Measurements from ENCODE around the gene GIPR. TPM values are rescaled to one million over a fixed set of nuclear protein-coding genes. Genes with fewer than 3 reads are reported as not detected.

GIPR gene
- total and polyA plus RNA-seq, 2 donors (not counting 1 experiment from before 2014, with no cell fraction given): 0.25 TPM; not detected in 1

GRCh38 chr19:45705710-45706415 lies 37.8 kb downstream of the GIPR start:
- TF ChIP-seq EZH2 (IDR thresholded peaks at IDR 0.05; ENCODE audit: low read length, missing control alignments): no peak
- TF ChIP-seq, protein P1, sequence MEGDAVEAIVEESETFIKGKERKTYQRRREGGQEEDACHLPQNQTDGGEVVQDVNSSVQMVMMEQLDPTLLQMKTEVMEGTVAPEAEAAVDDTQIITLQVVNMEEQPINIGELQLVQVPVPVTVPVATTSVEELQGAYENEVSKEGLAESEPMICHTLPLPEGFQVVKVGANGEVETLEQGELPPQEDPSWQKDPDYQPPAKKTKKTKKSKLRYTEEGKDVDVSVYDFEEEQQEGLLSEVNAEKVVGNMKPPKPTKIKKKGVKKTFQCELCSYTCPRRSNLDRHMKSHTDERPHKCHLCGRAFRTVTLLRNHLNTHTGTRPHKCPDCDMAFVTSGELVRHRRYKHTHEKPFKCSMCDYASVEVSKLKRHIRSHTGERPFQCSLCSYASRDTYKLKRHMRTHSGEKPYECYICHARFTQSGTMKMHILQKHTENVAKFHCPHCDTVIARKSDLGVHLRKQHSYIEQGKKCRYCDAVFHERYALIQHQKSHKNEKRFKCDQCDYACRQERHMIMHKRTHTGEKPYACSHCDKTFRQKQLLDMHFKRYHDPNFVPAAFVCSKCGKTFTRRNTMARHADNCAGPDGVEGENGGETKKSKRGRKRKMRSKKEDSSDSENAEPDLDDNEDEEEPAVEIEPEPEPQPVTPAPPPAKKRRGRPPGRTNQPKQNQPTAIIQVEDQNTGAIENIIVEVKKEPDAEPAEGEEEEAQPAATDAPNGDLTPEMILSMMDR (conservative IDR thresholded peaks at IDR 0.05 in 1 of 2, IDR thresholded peaks at IDR 0.05 in 1 of 2; ENCODE audit: low read depth in 1 of 2, low read length in 2 of 2): no peak
- Histone ChIP-seq H3K9ac (ENCODE audit: insufficient read depth, low read length) (no peak overlapping the region), H4K20me1 (ENCODE audit: control insufficient read depth, extremely low read depth, insufficient read depth, low read length) (no peaks in the 10 kb centered on the region), H2AFZ (ENCODE audit: low read length) (no peak overlapping the region), H3K4me1 (ENCODE audit: control insufficient read depth, extremely low read depth, insufficient read depth, low read length) (no peaks in the 10 kb centered on the region), H3K9me3 (ENCODE audit: control insufficient read depth, insufficient read depth, low read depth, low read length) (no peaks in the 10 kb centered on the region), H3K4me2 (ENCODE audit: extremely low read depth, insufficient read depth, low read length) (no peak overlapping the region), H3K36me3 (ENCODE audit: control insufficient read depth, insufficient read depth, low read length) (peaks cover 2% of the 10 kb centered on the region), H3K4me3 (replicated peaks in 1 of 4; ENCODE audit: control extremely low read depth in 1 of 4, insufficient read depth in 1 of 4, low read depth in 3 of 4, low read length in 4 of 4) (no peak overlapping the region), H3K27me3 (ENCODE audit: control insufficient read depth, insufficient read depth, low read length) (no peaks in the 10 kb centered on the region), H3K79me2 (ENCODE audit: control insufficient read depth, insufficient read depth, low read length) (no peaks in the 10 kb centered on the region), H3K27ac (ENCODE audit: insufficient read depth, low read length) (no peak overlapping the region)
- no peak for DNase-seq (ENCODE audit: low read depth in 2 of 2)

DNA sequence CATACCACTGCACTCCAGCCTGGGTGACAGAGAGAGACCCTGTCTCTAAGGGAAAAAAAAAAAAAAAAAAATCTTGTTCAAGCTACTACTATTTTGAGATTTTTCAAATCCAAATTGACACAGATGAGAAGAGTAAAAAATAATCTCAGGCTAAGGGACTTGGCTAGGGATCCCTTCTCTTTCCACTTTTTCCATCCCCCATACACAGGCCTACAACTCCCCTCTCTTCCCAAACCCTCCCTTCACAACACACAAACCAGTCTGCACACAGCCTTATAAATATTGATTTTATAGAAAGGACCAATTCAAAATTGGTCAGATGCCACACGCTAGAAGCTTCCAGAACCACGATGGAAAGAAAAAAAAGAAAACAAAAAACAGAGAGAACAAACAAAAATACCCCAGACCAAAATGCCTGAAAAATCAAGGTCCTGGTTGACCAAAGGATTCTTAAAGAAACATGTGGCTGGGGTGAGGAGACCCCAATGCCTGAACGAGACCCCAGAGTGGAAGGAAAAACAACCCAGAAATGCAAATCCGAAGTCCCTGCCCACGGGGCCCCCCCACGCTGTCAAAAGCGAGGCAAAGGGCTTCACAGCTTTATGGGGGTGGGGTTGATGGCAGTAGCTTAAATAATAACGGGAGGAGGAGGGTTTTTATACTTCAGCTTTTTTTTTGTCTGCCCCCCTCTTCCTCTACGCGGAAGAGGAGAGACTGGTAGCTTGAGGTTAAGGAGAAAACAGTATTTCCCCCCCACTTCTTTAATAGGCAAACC lies 42.5 kb downstream of the GIPR start:
- Histone ChIP-seq H3K4me2 (ENCODE audit: extremely low read depth, insufficient read depth, low read length) (no peak overlapping the region), H3K27ac (ENCODE audit: insufficient read depth, low read length) (no peak overlapping the region), H2AFZ (ENCODE audit: low read length) (no peak overlapping the region), H4K20me1 (ENCODE audit: control insufficient read depth, extremely low read depth, insufficient read depth, low read length) (no peaks in the 10 kb centered on the region), H3K79me2 (ENCODE audit: control insufficient read depth, insufficient read depth, low read length) (peaks cover 10% of the 10 kb centered on the region), H3K4me3 (replicated peaks in 1 of 4; ENCODE audit: control extremely low read depth in 1 of 4, insufficient read depth in 1 of 4, low read depth in 3 of 4, low read length in 4 of 4) (no peak overlapping the region), H3K27me3 (ENCODE audit: control insufficient read depth, insufficient read depth, low read length) (no peaks in the 10 kb centered on the region), H3K4me1 (ENCODE audit: control insufficient read depth, extremely low read depth, insufficient read depth, low read length) (no peaks in the 10 kb centered on the region), H3K36me3 (ENCODE audit: control insufficient read depth, insufficient read depth, low read length) (peaks cover 14% of the 10 kb centered on the region), H3K9me3 (ENCODE audit: control insufficient read depth, insufficient read depth, low read depth, low read length) (no peaks in the 10 kb centered on the region), H3K9ac (ENCODE audit: insufficient read depth, low read length) (no peak overlapping the region)
- no peak for TF ChIP-seq EZH2 (IDR thresholded peaks at IDR 0.05; ENCODE audit: low read length, missing control alignments)
- TF ChIP-seq, protein P1 (conservative IDR thresholded peaks at IDR 0.05 in 1 of 2, IDR thresholded peaks at IDR 0.05 in 1 of 2; ENCODE audit: low read depth in 1 of 2, low read length in 2 of 2): no peak
- DNase-seq (ENCODE audit: low read depth in 2 of 2): no peak

GRCh38 chr19:45711851-45712698 lies 44.1 kb downstream of the GIPR start:
- Histone ChIP-seq H4K20me1 (ENCODE audit: control insufficient read depth, extremely low read depth, insufficient read depth, low read length) (no peaks in the 10 kb centered on the region), H3K4me2 (ENCODE audit: extremely low read depth, insufficient read depth, low read length) (no peak overlapping the region), H3K79me2 (ENCODE audit: control insufficient read depth, insufficient read depth, low read length) (peaks cover 21% of the 10 kb centered on the region), H3K4me1 (ENCODE audit: control insufficient read depth, extremely low read depth, insufficient read depth, low read length) (peaks cover 2% of the 10 kb centered on the region), H3K36me3 (ENCODE audit: control insufficient read depth, insufficient read depth, low read length) (peaks cover 14% of the 10 kb centered on the region), H3K27me3 (ENCODE audit: control insufficient read depth, insufficient read depth, low read length) (no peaks in the 10 kb centered on the region), H3K9ac (ENCODE audit: insufficient read depth, low read length) (no peak overlapping the region), H2AFZ (ENCODE audit: low read length) (no peak overlapping the region), H3K27ac (ENCODE audit: insufficient read depth, low read length) (no peak overlapping the region), H3K9me3 (ENCODE audit: control insufficient read depth, insufficient read depth, low read depth, low read length) (no peaks in the 10 kb centered on the region), H3K4me3 (replicated peaks in 1 of 4; ENCODE audit: control extremely low read depth in 1 of 4, insufficient read depth in 1 of 4, low read depth in 3 of 4, low read length in 4 of 4) (no peak overlapping the region)
- TF ChIP-seq EZH2 (IDR thresholded peaks at IDR 0.05; ENCODE audit: low read length, missing control alignments): no peak
- TF ChIP-seq, protein P1 (conservative IDR thresholded peaks at IDR 0.05 in 1 of 2, IDR thresholded peaks at IDR 0.05 in 1 of 2; ENCODE audit: low read depth in 1 of 2, low read length in 2 of 2): no peak
- no peak for DNase-seq (ENCODE audit: low read depth in 2 of 2)
